GM23338 (cell line): ENCODE data around the gene KAZN. TPM values are rescaled to one million over a fixed set of nuclear protein-coding genes. Genes with fewer than 3 reads are reported as not detected.

Source experiments
- ATAC-seq: fragments of 200-7000 bp; cut with Tn5 transposase; 3 replicates; pipeline ENCODE4 v1.9.1; 2020
- DNase-seq: peaks from one replicate; pipeline ENCODE4 v3.0.0-alpha.2; 2015; ENCODE audit warnings: low spot score
- H2AFZ ChIP-seq: fragments of 200-600 bp; sonication (generic); 2 replicates; pipeline ENCODE4 v1.8.0; 2016; ENCODE audit warnings: antibody characterized with exemption, mild to moderate bottlenecking, moderate library complexity
- H3F3A ChIP-seq: fragments of 200-600 bp; sonication (generic); replicated peaks from 2 replicates; pipeline ENCODE4 v1.8.0; 2017; ENCODE audit warnings: antibody characterized with exemption, mixed run types, low read depth
- H3K27ac ChIP-seq: fragments of 200-600 bp; sonication (generic); 2 replicates; pipeline ENCODE4 v1.6.1; 2016; ENCODE audit warnings: low read depth
- H3K27me3 ChIP-seq: fragments of 200-600 bp; sonication (generic); 2 replicates; pipeline ENCODE4 v1.8.0; 2016; ENCODE audit warnings: mild to moderate bottlenecking, mixed run types, moderate library complexity; ENCODE audit not compliant: insufficient read depth
- H3K36me3 ChIP-seq: fragments of 200-600 bp; sonication (generic); 2 replicates; pipeline ENCODE4 v1.8.0; 2016; ENCODE audit warnings: mild to moderate bottlenecking; ENCODE audit not compliant: insufficient read depth
- H3K4me1 ChIP-seq: fragments of 200-600 bp; sonication (generic); 2 replicates; pipeline ENCODE4 v1.8.0; 2016; ENCODE audit warnings: mild to moderate bottlenecking, moderate library complexity; ENCODE audit not compliant: insufficient read depth
- H3K4me2 ChIP-seq: fragments of 200-600 bp; sonication (generic); 2 replicates; pipeline ENCODE4 v1.7.1; 2017; ENCODE audit warnings: mixed run types
- H3K4me3 ChIP-seq: fragments of 200-600 bp; sonication (generic); 2 replicates; pipeline ENCODE4 v1.6.1; 2016; ENCODE audit warnings: mixed run types
- H3K79me2 ChIP-seq: fragments of 200-600 bp; sonication (generic); replicated peaks from 2 replicates; pipeline ENCODE4 v1.8.0; 2017; ENCODE audit warnings: mild to moderate bottlenecking; ENCODE audit not compliant: insufficient read depth
- H3K9me2 ChIP-seq: fragments of 200-600 bp; sonication (generic); 2 replicates; pipeline ENCODE4 v1.8.0; 2017; ENCODE audit not compliant: insufficient read depth
- H4K20me1 ChIP-seq: fragments of 200-600 bp; sonication (generic); replicated peaks from 2 replicates; pipeline ENCODE4 v1.8.0; 2017; ENCODE audit warnings: mild to moderate bottlenecking; ENCODE audit not compliant: insufficient read depth
- H3K27ac Mint-ChIP-seq: 2 replicates; pipeline ENCODE4 v1.8.0; 2020; ENCODE audit warnings: inconsistent platforms, mild to moderate bottlenecking, moderate library complexity, mixed read lengths
- H3K27me3 Mint-ChIP-seq: 3 replicates; pipeline ENCODE4 v1.8.0; 2022; ENCODE audit warnings: low read depth, mild to moderate bottlenecking, moderate library complexity, mixed read lengths, inconsistent platforms; ENCODE audit not compliant: insufficient read depth, poor library complexity
- H3K36me3 Mint-ChIP-seq: 3 replicates; pipeline ENCODE4 v1.8.0; 2021; ENCODE audit warnings: low read depth, mild to moderate bottlenecking, inconsistent platforms, moderate library complexity, mixed read lengths
- H3K4me1 Mint-ChIP-seq: 3 replicates; pipeline ENCODE4 v1.8.0; 2020; ENCODE audit warnings: mild to moderate bottlenecking, inconsistent platforms, mixed read lengths
- H3K4me3 Mint-ChIP-seq: 3 replicates; pipeline ENCODE4 v1.8.0; 2021; ENCODE audit warnings: moderate library complexity, mild to moderate bottlenecking, inconsistent platforms, mixed read lengths
- H3K9me3 Mint-ChIP-seq: 3 replicates; pipeline ENCODE4 v1.8.0; 2020; ENCODE audit warnings: moderate library complexity, mild to moderate bottlenecking, inconsistent platforms, mixed read lengths
- EZH2 ChIP-seq: fragments of 200-600 bp; sonication (generic); IDR thresholded peaks from one replicate; pipeline ENCODE4 v1.8.0; 2017; ENCODE audit warnings: antibody characterized with exemption, mild to moderate bottlenecking, low read depth; ENCODE audit not compliant: unreplicated experiment
- EZH2phosphoT487 ChIP-seq: fragments of 200-600 bp; sonication (generic); IDR thresholded peaks from one replicate; pipeline ENCODE4 v1.8.1; 2018; ENCODE audit warnings: antibody characterized with exemption; ENCODE audit not compliant: unreplicated experiment
- NANOG ChIP-seq: IDR thresholded peaks from 2 replicates; pipeline ENCODE4 v1.6.1; 2016; ENCODE audit warnings: antibody characterized with exemption, borderline replicate concordance
- POLR2AphosphoS5 ChIP-seq: IDR thresholded peaks from 2 replicates; pipeline ENCODE4 v1.6.1; 2016; ENCODE audit warnings: antibody characterized with exemption, low read depth
- STAT1 ChIP-seq: IDR thresholded peaks from one replicate; pipeline ENCODE4 v1.6.1; 2016; ENCODE audit warnings: antibody characterized with exemption; ENCODE audit not compliant: unreplicated experiment
- ZNF114 ChIP-seq: fragments of 250-450 bp; sonication (Bioruptor Pico); IDR thresholded peaks from 2 replicates; pipeline ENCODE4 v1.5.0; 2020; ENCODE audit warnings: mild to moderate bottlenecking, moderate library complexity
- ZNF331 ChIP-seq: fragments of 250-450 bp; sonication (Bioruptor Pico); IDR thresholded peaks from 2 replicates; pipeline ENCODE4 v1.5.0; 2020; ENCODE audit warnings: low read depth, mild to moderate bottlenecking, moderate library complexity
- polyA plus RNA-seq: library from polyadenylated mRNA; unstranded; fragments of >200 nt; fragmentation: Nextera tagmentation; extraction: Ambion mirVana; gene quantifications from 2 replicates; pipeline ENCODE4 v1.2.1, GENCODE V29; 2016
- total RNA-seq: library from RNA; depleted of rRNA; stranded (reverse); fragments of >200 nt; shearing (Covaris generic); gene quantifications from 2 replicates; pipeline ENCODE4 v1.2.3, GENCODE V29; 2014
- TF ChIP-seq, protein P1 (sequence below): fragments of 250-450 bp; sonication (Bioruptor Pico); IDR thresholded peaks from 2 replicates; pipeline ENCODE4 v1.5.0; 2020; ENCODE audit warnings: mild to moderate bottlenecking, moderate library complexity
- TF ChIP-seq, protein P2 (sequence below), 2 experiments: fragments of 200-600 bp in 1 of 2; sonication (generic) in 1 of 2; conservative IDR thresholded peaks; 2 replicates each; pipeline versions ENCODE4 v1.5.1 to v1.6.1; 2016 to 2017; ENCODE audit warnings: antibody characterized with exemption in 2 of 2, low read depth in 2 of 2, mild to moderate bottlenecking in 2 of 2, moderate library complexity in 1 of 2
- TF ChIP-seq, protein P3 (sequence below): IDR thresholded peaks from one replicate; pipeline ENCODE4 v1.6.1; 2018; ENCODE audit warnings: antibody characterized with exemption; ENCODE audit not compliant: unreplicated experiment

The KAZN gene
- total and polyA plus RNA-seq, 2 experiments from 2014 or later, result 9.9 to 15.0 TPM

DNA sequence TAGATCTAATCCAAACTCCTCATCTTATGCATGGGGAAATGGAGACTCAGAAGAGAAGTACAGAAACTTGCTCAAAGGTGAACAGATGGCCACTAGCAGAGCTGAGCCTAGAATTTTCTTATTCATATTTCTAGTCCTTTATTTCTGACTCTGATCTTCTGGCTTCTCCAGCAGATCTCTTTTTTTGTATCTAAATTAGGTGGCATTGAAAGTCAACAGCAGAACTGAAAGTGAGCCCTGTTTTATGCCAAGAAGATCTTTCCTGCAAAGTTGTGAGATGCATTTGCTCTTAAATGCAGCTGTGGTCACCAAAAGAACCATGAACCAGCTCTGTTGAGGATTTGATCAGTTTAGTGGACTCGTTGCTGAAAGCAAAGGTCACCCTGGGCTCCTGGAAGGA, 75.5 kb downstream of the KAZN start (continued):
- TF ChIP-seq, protein P1, sequence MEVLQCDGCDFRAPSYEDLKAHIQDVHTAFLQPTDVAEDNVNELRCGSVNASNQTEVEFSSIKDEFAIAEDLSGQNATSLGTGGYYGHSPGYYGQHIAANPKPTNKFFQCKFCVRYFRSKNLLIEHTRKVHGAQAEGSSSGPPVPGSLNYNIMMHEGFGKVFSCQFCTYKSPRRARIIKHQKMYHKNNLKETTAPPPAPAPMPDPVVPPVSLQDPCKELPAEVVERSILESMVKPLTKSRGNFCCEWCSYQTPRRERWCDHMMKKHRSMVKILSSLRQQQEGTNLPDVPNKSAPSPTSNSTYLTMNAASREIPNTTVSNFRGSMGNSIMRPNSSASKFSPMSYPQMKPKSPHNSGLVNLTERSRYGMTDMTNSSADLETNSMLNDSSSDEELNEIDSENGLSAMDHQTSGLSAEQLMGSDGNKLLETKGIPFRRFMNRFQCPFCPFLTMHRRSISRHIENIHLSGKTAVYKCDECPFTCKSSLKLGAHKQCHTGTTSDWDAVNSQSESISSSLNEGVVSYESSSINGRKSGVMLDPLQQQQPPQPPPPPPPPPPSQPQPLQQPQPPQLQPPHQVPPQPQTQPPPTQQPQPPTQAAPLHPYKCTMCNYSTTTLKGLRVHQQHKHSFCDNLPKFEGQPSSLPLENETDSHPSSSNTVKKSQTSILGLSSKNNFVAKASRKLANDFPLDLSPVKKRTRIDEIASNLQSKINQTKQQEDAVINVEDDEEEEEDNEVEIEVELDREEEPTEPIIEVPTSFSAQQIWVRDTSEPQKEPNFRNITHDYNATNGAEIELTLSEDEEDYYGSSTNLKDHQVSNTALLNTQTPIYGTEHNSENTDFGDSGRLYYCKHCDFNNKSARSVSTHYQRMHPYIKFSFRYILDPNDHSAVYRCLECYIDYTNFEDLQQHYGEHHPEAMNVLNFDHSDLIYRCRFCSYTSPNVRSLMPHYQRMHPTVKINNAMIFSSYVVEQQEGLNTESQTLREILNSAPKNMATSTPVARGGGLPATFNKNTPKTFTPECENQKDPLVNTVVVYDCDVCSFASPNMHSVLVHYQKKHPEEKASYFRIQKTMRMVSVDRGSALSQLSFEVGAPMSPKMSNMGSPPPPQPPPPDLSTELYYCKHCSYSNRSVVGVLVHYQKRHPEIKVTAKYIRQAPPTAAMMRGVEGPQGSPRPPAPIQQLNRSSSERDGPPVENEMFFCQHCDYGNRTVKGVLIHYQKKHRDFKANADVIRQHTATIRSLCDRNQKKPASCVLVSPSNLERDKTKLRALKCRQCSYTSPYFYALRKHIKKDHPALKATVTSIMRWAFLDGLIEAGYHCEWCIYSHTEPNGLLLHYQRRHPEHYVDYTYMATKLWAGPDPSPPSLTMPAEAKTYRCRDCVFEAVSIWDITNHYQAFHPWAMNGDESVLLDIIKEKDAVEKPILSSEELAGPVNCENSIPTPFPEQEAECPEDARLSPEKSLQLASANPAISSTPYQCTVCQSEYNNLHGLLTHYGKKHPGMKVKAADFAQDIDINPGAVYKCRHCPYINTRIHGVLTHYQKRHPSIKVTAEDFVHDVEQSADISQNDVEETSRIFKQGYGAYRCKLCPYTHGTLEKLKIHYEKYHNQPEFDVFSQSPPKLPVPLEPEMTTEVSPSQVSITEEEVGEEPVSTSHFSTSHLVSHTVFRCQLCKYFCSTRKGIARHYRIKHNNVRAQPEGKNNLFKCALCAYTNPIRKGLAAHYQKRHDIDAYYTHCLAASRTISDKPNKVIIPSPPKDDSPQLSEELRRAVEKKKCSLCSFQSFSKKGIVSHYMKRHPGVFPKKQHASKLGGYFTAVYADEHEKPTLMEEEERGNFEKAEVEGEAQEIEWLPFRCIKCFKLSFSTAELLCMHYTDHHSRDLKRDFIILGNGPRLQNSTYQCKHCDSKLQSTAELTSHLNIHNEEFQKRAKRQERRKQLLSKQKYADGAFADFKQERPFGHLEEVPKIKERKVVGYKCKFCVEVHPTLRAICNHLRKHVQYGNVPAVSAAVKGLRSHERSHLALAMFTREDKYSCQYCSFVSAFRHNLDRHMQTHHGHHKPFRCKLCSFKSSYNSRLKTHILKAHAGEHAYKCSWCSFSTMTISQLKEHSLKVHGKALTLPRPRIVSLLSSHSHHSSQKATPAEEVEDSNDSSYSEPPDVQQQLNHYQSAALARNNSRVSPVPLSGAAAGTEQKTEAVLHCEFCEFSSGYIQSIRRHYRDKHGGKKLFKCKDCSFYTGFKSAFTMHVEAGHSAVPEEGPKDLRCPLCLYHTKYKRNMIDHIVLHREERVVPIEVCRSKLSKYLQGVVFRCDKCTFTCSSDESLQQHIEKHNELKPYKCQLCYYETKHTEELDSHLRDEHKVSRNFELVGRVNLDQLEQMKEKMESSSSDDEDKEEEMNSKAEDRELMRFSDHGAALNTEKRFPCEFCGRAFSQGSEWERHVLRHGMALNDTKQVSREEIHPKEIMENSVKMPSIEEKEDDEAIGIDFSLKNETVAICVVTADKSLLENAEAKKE, result no peak
- TF ChIP-seq ZNF114 (CRISPR knock-in tag), result no peak
- TF ChIP-seq, protein P2, sequence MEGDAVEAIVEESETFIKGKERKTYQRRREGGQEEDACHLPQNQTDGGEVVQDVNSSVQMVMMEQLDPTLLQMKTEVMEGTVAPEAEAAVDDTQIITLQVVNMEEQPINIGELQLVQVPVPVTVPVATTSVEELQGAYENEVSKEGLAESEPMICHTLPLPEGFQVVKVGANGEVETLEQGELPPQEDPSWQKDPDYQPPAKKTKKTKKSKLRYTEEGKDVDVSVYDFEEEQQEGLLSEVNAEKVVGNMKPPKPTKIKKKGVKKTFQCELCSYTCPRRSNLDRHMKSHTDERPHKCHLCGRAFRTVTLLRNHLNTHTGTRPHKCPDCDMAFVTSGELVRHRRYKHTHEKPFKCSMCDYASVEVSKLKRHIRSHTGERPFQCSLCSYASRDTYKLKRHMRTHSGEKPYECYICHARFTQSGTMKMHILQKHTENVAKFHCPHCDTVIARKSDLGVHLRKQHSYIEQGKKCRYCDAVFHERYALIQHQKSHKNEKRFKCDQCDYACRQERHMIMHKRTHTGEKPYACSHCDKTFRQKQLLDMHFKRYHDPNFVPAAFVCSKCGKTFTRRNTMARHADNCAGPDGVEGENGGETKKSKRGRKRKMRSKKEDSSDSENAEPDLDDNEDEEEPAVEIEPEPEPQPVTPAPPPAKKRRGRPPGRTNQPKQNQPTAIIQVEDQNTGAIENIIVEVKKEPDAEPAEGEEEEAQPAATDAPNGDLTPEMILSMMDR (conservative IDR thresholded peaks at IDR 0.05; ENCODE audit: low read depth in 2 of 2), result no peak
- TF ChIP-seq STAT1, result no peak
- TF ChIP-seq EZH2, result no peak

DNA sequence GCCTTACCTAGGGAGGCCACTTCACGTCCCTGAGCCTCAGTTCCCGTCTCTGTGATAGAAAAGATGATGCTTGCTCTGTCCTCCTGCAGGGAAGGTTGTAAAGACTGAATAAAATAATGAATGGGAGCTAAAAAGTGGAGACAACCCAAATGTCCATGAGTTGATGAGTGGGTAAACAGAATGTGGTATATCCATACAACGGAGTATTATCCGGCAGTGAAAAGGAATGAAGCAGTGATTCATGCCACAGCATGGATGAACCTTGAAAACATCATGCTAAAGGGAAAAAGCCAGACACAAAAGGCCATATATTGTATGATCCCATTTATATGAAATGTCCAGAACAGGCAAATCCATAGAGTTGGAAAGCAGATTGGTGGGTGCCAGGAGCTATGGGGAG, 77.9 kb downstream of the KAZN start:
- H3F3A ChIP-seq, result no peaks in the 10 kb centered on the region
- no peak overlapping the region; the same call in 2 of the 3 replicates for H3K4me3 Mint-ChIP-seq
- no peak overlapping the region for H3K27ac ChIP-seq
- no peaks in the 10 kb centered on the region for H4K20me1 ChIP-seq
- peaks cover 26% of the 10 kb centered on the region for H3K4me1 Mint-ChIP-seq
- H3K36me3 Mint-ChIP-seq, result peaks cover 15% of the 10 kb centered on the region
- ATAC-seq (no peak), DNase-seq (no peak)
- no peak overlapping the region for H3K4me3 ChIP-seq
- H3K27ac Mint-ChIP-seq, result no peak overlapping the region
- peaks cover 18% of the 10 kb centered on the region for H3K4me1 ChIP-seq
- H3K27me3 ChIP-seq, result no peaks in the 10 kb centered on the region
- H3K9me3 Mint-ChIP-seq, result peaks cover 12% of the 10 kb centered on the region
- H3K27me3 Mint-ChIP-seq, result peaks cover 5% of the 10 kb centered on the region
- H2AFZ ChIP-seq, result no peak overlapping the region
- H3K9me2 ChIP-seq, result peaks cover 4% of the 10 kb centered on the region; the same call in 1 of the 2 replicates
- H3K4me2 ChIP-seq, result no peak overlapping the region
- H3K36me3 ChIP-seq, result 0 out of 2 replicates have a peak, but pooled peaks cover 4% of the 10 kb centered on the region
- peaks cover 39% of the 10 kb centered on the region for H3K79me2 ChIP-seq
- TF ChIP-seq EZH2phosphoT487 (no peak), STAT1 (no peak), ZNF331 (CRISPR knock-in tag) (no peak), ZNF114 (CRISPR knock-in tag) (no peak), NANOG (no peak), POLR2AphosphoS5 (no peak), EZH2 (no peak)
- TF ChIP-seq, protein P3, sequence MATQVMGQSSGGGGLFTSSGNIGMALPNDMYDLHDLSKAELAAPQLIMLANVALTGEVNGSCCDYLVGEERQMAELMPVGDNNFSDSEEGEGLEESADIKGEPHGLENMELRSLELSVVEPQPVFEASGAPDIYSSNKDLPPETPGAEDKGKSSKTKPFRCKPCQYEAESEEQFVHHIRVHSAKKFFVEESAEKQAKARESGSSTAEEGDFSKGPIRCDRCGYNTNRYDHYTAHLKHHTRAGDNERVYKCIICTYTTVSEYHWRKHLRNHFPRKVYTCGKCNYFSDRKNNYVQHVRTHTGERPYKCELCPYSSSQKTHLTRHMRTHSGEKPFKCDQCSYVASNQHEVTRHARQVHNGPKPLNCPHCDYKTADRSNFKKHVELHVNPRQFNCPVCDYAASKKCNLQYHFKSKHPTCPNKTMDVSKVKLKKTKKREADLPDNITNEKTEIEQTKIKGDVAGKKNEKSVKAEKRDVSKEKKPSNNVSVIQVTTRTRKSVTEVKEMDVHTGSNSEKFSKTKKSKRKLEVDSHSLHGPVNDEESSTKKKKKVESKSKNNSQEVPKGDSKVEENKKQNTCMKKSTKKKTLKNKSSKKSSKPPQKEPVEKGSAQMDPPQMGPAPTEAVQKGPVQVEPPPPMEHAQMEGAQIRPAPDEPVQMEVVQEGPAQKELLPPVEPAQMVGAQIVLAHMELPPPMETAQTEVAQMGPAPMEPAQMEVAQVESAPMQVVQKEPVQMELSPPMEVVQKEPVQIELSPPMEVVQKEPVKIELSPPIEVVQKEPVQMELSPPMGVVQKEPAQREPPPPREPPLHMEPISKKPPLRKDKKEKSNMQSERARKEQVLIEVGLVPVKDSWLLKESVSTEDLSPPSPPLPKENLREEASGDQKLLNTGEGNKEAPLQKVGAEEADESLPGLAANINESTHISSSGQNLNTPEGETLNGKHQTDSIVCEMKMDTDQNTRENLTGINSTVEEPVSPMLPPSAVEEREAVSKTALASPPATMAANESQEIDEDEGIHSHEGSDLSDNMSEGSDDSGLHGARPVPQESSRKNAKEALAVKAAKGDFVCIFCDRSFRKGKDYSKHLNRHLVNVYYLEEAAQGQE, result no peak
